Progenitor cell of endocrine pancreas (in vitro differentiated cells): ENCODE measurements around the gene C1orf141. TPM values are rescaled to one million over a fixed set of nuclear protein-coding genes. Genes with fewer than 3 reads are reported as not detected.

Source experiments
- DNase-seq: peaks from one replicate; pipeline ENCODE4 v3.0.0; 2021; ENCODE audit warnings: low spot score; ENCODE audit not compliant: unreplicated experiment
- H3K27ac Mint-ChIP-seq: 2 replicates; pipeline ENCODE4 v1.8.0; 2021; ENCODE audit warnings: mild to moderate bottlenecking, moderate library complexity, mixed read lengths
- H3K27me3 Mint-ChIP-seq: 2 replicates; pipeline ENCODE4 v1.8.0; 2021; ENCODE audit warnings: mixed read lengths
- H3K36me3 Mint-ChIP-seq: 2 replicates; pipeline ENCODE4 v1.8.0; 2022; ENCODE audit warnings: mixed read lengths; ENCODE audit not compliant: insufficient read depth
- H3K4me1 Mint-ChIP-seq: 2 replicates; pipeline ENCODE4 v1.8.0; 2021; ENCODE audit warnings: low read depth, mixed read lengths
- H3K4me3 Mint-ChIP-seq: 2 replicates; pipeline ENCODE4 v1.8.0; 2021; ENCODE audit warnings: low read depth, mild to moderate bottlenecking, moderate library complexity, mixed read lengths
- H3K9me3 Mint-ChIP-seq: 2 replicates; pipeline ENCODE4 v1.8.0; 2021; ENCODE audit warnings: low read depth, mixed read lengths
- total RNA-seq: library from RNA; stranded (reverse); gene quantifications from 2 replicates; pipeline ENCODE4 v1.2.1, GENCODE V29; 2021
- TF ChIP-seq, protein P1 (sequence below): fragments of 200-600 bp; sonication (generic); IDR thresholded peaks from one replicate; pipeline ENCODE4 v1.5.0; 2021; ENCODE audit warnings: antibody characterized with exemption, mild to moderate bottlenecking; ENCODE audit not compliant: unreplicated experiment

The C1orf141 gene
- total RNA-seq, 1 donor from 2014 or later = not detected

GRCh38 chr1:67110352-67110751, 24.4 kb downstream of the C1orf141 start:
- H3K4me1 Mint-ChIP-seq = peaks cover 1% of the 10 kb centered on the region
- no peak for DNase-seq
- TF ChIP-seq, protein P1, sequence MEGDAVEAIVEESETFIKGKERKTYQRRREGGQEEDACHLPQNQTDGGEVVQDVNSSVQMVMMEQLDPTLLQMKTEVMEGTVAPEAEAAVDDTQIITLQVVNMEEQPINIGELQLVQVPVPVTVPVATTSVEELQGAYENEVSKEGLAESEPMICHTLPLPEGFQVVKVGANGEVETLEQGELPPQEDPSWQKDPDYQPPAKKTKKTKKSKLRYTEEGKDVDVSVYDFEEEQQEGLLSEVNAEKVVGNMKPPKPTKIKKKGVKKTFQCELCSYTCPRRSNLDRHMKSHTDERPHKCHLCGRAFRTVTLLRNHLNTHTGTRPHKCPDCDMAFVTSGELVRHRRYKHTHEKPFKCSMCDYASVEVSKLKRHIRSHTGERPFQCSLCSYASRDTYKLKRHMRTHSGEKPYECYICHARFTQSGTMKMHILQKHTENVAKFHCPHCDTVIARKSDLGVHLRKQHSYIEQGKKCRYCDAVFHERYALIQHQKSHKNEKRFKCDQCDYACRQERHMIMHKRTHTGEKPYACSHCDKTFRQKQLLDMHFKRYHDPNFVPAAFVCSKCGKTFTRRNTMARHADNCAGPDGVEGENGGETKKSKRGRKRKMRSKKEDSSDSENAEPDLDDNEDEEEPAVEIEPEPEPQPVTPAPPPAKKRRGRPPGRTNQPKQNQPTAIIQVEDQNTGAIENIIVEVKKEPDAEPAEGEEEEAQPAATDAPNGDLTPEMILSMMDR = no peak
- no peak overlapping the region for H3K27ac Mint-ChIP-seq
- H3K27me3 Mint-ChIP-seq = no peaks in the 10 kb centered on the region
- no peak overlapping the region for H3K4me3 Mint-ChIP-seq
- H3K36me3 Mint-ChIP-seq = no peaks in the 10 kb centered on the region
- peaks cover 2% of the 10 kb centered on the region for H3K9me3 Mint-ChIP-seq

- Mint-ChIP-seq H3K36me3 (no peaks in the 10 kb centered on the region), H3K27ac (no peak overlapping the region), H3K4me1 (peaks cover 1% of the 10 kb centered on the region), H3K9me3 (no peaks in the 10 kb centered on the region), H3K4me3 (no peak overlapping the region), H3K27me3 (no peaks in the 10 kb centered on the region)
- DNase-seq = no peak
- TF ChIP-seq, protein P1 = no peak
These were observed 29.3 kb downstream of the C1orf141 start for GRCh38 chr1:67105508-67105907.

DNA sequence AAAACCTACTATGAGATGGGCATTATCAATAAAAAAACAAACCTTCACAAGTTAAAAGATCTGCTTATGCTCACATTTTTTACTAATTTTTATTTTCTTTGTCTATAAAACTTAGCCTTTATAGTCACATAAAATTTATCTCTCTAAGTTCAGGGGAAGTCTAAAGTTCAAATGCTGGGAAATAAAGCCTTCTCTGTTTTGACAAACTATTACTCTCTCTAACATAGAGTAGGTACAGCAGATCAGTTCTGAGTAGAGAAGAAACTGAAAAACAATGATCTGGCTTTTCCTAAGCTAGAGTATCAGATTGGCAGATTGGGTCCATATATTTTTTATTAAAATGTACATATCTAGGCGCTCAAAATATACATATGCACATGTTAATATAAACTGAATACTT, 31.2 kb downstream of the C1orf141 start:
- Mint-ChIP-seq H3K27ac (no peak overlapping the region), H3K36me3 (no peaks in the 10 kb centered on the region)
- TF ChIP-seq, protein P1 = no peak

DNA sequence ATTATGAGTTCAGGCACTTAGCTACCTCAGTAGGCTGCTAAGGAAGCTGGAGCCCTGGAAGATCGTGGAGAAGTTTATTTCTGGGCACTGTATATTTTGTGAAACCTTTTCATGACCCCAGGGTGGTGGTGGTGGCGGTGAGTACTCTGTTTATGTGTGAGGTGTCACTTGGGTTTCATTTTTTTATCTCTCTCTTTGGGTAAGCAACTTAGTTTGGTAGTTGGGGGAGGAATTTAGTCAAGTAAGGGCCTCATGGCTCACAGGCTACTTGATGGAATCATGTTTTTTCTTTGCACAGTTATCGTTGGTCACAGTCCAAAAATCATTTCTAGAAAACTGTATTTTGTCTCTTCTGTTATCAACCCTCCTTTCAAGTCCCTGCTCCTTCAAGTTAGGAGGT, 33.9 kb downstream of the C1orf141 start:
- H3K4me1 Mint-ChIP-seq = peaks cover 1% of the 10 kb centered on the region
- no peaks in the 10 kb centered on the region for H3K36me3 Mint-ChIP-seq
- H3K9me3 Mint-ChIP-seq = no peaks in the 10 kb centered on the region
- no peak for DNase-seq
- H3K27me3 Mint-ChIP-seq = no peaks in the 10 kb centered on the region
- TF ChIP-seq, protein P1 = no peak
- H3K4me3 Mint-ChIP-seq = no peak overlapping the region
- no peak overlapping the region for H3K27ac Mint-ChIP-seq

More for the DNA sequence above, 31.2 kb downstream of the C1orf141 start:
- peaks cover 1% of the 10 kb centered on the region for H3K4me1 Mint-ChIP-seq
- H3K27me3 Mint-ChIP-seq = no peaks in the 10 kb centered on the region
- H3K9me3 Mint-ChIP-seq = no peaks in the 10 kb centered on the region
- H3K4me3 Mint-ChIP-seq = no peak overlapping the region
- DNase-seq = no peak

GRCh38 chr1:67097305-67097704, 37.5 kb downstream of the C1orf141 start:
- no peaks in the 10 kb centered on the region for H3K27me3 Mint-ChIP-seq
- no peak overlapping the region for H3K4me3 Mint-ChIP-seq
- no peaks in the 10 kb centered on the region for H3K9me3 Mint-ChIP-seq
- H3K27ac Mint-ChIP-seq = no peak overlapping the region
- no peaks in the 10 kb centered on the region for H3K36me3 Mint-ChIP-seq
- TF ChIP-seq, protein P1 = no peak
- DNase-seq = no peak
- H3K4me1 Mint-ChIP-seq = no peaks in the 10 kb centered on the region
